Measurements from ENCODE around the gene GNAO1.

GRCh38 chr16:56305956-56306565 is 114.8 kb downstream of the GNAO1 start:
- no peak for TF ChIP-seq CTCF (IDR thresholded peaks at IDR 0.05; ENCODE audit: low read length)
- TF ChIP-seq EZH2phosphoT487 (IDR thresholded peaks at IDR 0.05; ENCODE audit: low read length), result no peak

Measured in MM.1S (cell line).